Right renal pelvis (tissue), 4 donors: ENCODE measurements around the gene RBM26. TPM values are rescaled to one million over a fixed set of nuclear protein-coding genes. Genes with fewer than 3 reads are reported as not detected.
"Not testable (repeated sequence)": the region's sequence is repeated elsewhere in the genome, so short reads cannot be mapped to it uniquely, and the experiment has no call there.

Experiments
- DNase-seq, 4 donors: peaks; one replicate each; pipeline ENCODE4 v3.0.0-alpha.2; 2013; ENCODE audit warnings: low read depth in 4 of 4, low spot score in 3 of 4, missing footprints in 1 of 4
- polyA plus RNA-seq, 4 donors: library from polyadenylated mRNA; unstranded; fragments of 120-200 nt; gene quantifications; one replicate each; pipeline ENCODE4 v1.2.1, GENCODE V29; 2013; ENCODE audit not compliant: insufficient read length in 4 of 4

Gene RBM26
- polyA plus RNA-seq, 4 donors: 65.7 to 94.3 (median 83.1) TPM

DNA sequence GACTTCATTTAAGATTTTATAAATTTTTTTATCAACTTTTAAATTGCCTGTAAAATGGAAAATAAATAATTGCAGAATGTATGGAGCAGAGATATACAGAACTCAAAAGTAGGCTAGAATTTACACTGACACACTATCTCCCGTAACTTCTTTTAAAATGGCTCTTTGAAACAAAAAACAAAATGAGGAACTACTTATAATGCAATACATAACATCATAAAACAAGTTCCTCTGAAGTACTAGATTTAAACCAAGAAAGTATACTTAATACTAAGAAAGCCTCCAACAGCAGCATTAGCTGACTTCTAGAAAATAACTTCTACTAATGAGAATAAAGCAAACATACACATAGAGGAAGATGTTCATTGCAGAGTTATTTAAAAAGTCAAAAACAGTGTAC lies 17.0 kb downstream of the RBM26 start:
- no peak for DNase-seq

DNA sequence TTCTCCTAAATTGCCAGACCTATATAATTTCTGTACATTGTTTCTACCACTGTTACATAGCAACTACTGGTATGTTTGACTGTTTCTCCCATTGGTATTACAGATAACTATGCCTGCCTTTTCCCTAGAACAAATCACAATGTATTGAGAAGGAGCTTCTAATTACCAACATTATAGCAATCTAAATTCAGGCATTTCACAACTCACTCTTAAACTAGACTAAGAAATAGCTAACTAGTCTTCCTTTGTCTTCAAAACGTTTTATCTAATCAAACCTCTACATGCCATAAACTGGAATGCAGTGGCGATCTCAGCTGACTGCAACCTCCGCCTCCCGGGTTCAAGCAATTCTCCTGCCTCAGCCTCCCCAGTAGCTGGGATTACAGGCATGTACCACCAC lies 18.2 kb downstream of the RBM26 start:
- no peak for DNase-seq

DNA sequence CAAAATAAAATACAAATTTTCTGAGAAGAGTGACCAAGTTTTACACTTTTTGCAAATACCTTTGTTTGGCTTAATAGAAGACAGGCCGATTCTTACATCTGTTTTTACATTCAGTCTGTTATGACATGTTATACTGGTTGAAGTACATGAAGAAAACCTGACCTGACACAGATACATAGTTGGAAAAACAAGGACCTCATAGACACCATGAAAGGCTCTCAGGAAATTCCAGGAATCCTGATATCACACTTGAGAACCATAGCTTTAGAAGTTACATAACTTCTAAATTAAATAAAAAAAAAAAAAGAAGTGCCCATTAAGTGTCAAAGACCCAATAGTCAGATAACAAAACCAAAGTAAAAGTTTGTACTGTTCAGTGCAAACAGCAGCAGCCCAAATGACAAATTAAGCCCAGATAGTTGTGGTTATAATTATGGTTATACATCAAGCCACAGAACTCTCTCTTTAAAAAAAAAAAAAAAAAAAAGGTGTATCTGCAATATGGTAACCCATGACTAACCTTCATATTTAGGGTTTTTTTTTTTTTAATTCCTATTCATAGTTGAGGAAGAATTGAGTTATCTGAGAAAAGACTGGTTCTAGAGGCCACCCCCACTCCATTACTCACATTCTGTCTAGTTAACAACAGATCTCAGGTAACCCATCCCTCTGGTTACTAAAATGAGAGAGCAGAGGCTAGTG lies 19.8 kb downstream of the RBM26 start:
- no peak for DNase-seq

DNA sequence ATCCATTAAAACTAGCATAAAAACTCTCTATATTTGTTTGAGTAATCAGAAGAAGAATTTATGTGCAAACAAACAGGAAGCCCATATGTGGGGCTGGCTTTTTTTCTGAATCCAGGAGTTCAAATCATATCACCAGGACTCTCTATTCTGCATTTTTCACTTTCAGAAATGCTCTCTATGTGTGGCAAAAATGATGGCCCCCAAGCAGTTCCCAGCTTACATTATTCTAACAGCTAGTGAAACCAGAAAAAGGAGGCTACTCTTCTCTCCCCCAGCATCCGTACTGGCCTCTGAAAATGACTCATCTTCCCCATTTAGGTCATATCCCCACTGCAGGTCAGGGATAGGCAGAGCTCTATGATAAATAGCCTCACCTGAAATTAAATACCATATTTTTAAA lies 20.4 kb downstream of the RBM26 start:
- no peak for DNase-seq

DNA sequence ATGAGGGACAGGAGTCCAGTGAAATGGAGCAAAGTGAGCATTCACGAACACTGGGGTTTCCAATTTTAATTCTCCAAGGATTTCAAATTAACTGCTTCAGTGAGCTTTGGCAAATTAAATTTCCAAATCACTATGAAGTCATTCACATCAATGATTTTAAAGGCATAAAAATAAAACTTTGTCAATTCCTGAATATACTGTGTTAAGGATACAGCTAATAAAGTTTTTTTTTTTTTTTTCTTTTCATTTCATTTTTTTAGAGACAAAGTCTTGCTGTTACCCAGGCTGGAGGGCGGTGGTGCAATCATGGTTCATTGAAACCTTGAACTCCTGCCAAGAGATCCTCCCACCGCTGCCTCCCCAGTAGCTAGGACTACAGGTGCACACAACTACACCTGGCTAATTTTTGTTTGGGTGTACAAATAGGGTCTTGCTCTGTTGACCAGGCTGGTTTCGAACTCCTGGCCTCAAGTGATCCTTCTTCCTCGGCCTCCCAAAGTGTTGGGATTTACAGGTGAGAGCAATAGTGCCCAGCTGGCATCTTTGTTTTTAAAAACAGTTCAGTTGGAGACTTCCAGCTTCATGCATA lies 21.9 kb downstream of the RBM26 start:
- no peak for DNase-seq

DNA sequence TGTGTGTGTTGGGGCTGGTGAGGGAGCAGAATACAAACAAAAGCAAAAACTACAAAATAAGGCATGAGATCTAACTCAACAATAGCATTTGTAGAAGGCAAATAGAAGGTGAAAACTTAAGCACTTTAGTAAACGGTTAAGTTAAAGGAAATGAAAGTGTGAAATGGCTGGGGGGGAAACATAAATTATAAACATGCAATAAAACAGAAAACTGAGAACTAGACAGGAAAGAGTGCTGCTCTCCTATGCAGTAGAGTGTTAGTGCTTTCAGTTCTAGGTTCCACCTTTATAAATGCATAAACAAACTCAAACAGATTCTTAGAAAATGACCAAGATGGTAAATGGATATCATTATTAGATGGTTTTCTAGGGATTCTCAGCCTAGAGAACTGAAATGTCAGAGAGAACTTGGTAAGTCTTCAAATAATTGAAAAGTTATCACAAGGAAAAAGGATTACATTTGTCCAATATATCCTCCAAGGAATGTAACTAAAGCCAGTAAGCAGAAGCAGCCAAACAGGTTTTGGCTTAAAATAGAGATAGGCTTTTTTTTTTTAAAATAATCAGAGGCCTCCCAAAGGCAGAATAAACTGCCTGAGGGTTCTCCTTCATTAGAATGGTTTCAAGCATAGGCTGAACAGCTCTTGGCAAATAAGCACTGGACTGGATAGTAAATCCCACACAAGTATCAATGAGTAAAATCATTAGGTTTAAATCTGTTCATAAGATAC lies 23.3 kb downstream of the RBM26 start:
- no peak for DNase-seq

DNA sequence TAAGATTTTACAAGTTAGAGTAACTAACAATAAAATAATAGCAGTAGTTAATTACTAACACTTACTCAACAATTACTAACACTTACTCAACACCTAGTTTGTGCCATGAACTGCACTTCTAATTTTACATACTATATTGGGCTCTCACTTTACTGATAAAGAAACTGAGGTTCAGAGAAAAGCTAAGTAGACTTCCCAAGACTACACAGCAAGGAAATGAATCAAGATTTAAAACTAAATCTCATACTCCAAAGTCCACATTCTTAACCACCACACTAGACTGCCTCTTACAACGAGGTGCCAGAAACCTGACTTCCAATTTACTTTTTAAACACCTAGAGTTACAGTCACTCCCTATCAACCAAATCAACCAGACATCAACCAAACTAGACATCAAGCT lies 25.1 kb downstream of the RBM26 start:
- no peak for DNase-seq

DNA sequence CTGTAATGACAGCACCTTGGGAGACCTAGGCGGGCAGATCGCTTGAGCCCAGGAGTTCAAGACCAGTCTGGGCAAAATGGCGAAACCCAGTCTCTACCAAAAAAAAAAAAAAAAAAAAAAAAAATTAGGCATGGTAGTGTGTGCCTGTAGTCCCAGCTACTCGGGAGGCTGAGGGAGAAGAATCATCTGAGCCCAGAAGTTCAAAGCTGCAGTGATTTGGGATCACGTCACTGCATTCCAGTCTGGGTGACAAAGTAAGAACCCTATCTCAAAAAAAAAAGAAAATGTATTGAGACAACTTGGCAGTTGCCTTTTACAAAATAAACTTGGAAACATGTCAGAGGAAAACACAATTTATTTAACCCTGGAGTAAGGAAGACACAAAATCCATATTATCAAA lies 26.8 kb downstream of the RBM26 start:
- DNase-seq: no peak

DNA sequence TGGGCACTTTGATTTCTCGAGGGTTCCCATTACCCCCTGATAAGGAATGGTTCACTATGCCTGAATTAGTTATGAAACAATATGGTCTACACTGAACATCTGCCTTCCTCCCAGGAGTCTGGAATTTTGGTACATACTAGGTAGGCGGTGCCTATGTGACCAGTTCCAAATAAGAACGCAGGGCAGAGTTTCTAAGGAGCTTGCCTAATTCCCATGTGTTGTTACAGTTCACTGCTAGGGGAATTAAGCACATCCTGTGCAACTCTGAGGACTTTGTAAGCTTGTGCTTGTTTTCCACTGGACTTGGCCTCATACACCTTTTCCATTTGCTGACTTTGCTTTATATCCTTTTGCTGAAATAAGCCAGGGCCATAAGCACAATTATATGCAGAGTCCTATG lies 29.2 kb downstream of the RBM26 start:
- no peak for DNase-seq

DNA sequence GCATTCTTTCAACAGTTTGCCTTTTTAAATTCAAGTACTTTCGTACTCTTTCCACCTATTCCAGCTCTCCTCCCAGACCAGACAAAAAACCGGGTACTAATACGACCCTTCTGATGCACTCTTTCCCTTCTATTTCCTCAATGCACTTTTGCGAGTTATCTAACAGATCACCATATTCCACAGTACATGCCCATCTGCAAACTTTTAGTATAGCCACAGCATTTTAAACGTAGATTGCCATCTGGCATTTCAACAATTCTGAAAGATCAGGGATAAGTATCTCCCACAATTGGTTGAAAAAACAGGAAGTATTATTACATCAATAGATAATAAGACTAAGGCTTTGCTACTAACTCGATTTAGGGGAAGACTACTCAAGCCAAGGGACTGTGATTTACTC lies 31.5 kb downstream of the RBM26 start:
- no peak for DNase-seq

DNA sequence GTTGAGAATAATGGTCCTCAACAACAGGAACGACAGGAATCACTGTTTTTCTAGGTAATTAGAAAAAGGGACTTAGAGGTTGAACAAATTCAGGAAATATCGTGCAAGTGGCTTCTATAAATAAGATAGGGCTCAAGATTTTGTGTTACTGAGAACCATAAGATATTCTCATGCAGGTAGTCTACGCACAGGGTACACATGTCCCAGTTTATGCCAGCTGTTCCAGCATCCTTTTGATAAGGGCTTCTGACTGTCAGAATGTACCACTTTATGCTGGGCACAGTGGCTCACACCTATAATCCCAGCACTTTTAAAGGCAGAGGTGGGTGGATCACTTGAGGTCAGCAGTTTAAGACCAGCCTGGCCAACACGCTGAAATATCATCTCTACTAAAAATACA lies 32.1 kb downstream of the RBM26 start:
- no peak for DNase-seq

DNA sequence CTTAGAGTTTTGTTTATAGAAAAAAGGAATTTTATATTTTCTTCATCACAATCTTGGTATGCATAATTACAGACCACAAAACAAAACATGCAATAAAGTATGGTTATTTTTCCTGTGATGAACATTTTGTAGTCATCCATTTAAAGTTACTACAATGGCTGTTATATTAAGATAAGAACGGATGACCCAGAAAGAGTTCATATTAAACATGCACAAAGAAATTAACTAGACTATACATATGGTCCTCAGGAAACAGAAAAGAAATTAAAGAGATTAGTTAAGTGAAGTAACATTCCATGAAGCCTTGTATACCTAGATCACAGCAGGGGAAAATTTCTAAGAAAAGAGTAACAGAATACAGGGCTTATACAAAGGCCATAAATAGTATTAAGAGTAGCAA lies 36.8 kb downstream of the RBM26 start:
- DNase-seq: no peak

DNA sequence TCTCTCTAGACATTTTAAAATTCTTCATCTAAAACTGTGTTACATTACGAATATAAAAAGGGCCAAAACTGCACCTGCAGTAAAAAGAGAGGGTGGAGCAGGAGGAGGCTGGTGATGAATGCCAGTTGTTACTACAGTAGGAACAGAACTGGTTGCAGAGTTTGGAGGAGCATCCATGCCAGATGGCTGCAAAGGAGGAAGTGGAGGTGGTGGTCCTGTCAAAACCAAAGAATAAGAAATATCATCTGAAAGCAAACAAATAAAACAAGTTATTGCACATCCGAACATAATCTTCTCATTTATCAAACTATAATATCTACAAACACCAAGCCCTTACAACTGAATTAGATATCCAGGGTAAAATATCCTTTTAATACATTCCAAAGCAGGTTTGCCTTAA lies 40.1 kb downstream of the RBM26 start:
- no peak for DNase-seq

DNA sequence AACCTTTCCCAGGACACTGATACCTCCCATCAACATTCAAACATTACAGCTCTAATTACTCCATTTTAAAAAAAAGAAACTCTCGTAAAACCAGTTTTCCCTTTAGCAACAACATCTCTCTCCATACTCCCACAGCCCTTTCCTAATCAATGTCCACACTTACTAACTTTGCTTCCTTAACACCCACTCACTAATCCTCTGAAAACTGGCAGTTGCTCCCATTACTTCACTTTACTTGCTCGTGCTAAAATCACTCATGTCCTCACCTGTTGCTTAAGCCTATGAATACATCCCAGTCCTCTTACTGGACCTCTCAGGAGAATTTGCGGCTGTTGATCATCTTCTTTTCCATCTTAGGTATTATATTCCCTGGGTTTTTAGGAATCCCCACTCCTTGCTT lies 44.8 kb downstream of the RBM26 start:
- DNase-seq: no peak

DNA sequence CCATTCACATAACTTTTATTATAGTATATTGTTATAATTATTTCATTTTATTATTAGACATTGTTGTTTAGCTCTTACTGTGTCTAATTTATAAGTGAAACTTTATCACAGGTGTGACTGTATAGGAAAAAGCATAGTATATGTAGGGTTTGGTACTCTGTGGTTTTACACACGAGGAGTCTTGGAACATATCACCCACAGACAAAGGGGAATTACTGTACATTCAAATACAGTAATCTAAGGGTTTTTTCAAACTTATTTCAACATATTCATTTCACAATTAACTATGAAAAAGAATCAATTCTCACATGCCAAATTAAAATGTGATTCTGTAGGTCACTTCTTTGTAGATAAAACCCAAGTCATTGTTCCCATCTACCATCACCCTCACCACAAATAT lies 46.0 kb downstream of the RBM26 start:
- DNase-seq: no peak

DNA sequence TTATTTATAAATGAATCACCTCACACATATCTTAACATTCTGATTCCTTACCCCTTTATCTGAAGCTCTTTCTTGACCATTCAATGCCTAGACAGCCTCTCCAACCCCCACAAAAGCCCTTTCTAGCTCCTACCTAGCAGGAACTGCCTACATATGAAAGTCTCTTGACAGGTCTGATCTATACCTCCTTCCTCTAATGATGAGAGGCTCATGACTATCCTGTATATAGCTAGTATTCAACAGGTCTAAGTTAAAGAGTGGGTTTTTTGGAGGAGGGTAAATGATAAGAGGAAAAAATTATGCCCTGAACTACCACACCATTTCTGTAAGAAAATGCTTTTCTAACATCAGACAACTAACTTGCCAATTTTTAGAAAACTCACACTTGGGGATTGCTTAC lies 47.0 kb downstream of the RBM26 start:
- no peak for DNase-seq

DNA sequence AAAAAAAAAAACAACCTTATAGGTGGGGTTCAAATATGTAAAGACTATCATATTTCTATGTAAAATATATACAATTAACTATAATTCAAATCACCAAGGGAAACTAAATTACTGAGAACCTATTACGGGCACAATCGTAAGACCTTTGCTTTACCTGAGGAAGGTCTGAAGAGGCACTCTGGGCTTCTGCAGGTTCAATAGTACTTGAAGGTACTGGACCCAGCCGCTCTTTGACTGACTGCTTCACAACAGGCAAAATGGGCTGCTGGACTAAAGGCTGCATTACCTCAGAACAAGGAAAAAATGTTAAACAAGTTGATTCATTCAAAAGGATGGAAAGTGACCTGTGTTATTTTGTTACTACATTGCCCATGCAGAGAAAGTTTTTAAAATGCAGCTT lies 51.8 kb downstream of the RBM26 start:
- no peak for DNase-seq

DNA sequence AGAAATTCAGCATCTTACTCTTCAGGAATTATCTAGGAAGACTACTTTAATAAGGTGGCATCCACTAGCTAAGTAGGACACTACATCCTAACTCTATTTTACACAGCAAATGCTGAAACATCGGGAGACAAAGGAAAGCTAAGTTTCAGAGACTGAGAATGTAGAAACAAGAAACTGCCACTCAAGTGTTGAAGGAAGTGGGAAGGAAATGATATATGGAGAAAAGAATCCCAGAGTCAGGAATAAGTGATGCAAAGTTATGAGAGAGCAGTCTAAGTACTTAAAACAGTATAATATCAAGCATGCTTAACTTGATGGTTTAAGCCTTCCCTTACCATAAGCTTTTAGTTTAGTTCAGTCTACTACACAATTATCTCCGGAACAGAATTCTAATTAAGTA lies 52.4 kb downstream of the RBM26 start:
- DNase-seq: no peak

DNA sequence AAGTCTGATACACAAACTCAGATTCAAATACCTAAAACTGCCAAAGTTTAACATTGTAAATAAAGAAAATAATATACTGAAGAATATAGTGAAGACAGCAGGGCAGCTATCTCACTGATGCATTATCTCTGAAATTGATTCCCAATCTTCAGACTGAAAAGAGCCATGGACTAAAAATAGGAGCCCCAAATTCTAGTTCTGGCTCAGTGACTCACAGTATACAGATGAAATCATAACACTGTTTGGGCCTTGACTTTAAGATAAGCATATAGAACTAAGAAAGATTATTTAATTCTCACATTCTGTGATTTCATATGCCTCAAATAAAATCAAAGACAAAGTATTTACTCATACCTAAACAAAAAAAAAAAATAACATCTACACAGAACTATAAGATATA lies 53.9 kb downstream of the RBM26 start:
- DNase-seq: no peak

DNA sequence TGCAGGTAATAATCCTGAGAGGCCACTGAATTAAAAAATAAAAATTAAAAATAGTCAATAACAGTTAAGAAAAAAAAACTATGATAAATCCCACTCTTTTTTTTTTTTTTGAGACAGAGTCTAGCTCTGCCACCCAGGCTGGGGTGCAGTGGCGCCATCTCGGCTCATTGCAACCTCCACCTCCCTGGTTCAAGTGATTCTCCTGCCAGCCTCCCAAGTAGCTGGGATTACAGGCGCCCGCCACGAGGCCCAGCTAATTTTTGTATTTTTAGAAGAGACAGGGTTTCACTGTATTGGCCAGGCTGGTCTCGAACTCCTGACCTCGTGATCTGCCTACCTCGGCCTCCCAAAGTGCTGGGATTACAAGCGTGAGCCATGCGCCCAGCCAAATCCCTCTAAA lies 56.4 kb downstream of the RBM26 start:
- DNase-seq: not testable (repeated sequence)

DNA sequence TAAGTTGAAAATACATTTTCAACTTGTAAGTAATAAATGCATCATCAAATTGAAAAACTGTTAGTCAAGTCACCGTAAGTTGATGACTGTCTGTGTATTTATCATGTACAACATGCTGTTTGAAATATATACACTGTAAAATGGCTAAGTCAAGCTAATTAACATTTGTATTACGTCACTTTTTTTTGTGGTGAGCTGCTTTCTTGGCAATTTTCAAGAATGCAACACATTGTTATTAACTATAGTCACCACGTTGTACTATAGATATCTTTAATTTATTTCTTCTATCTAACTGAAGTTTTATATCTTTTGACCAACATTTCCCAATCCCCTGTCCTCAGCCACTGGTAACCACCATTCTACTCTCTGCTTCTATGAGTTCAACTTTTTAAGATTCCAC lies 57.0 kb downstream of the RBM26 start:
- DNase-seq: no peak

DNA sequence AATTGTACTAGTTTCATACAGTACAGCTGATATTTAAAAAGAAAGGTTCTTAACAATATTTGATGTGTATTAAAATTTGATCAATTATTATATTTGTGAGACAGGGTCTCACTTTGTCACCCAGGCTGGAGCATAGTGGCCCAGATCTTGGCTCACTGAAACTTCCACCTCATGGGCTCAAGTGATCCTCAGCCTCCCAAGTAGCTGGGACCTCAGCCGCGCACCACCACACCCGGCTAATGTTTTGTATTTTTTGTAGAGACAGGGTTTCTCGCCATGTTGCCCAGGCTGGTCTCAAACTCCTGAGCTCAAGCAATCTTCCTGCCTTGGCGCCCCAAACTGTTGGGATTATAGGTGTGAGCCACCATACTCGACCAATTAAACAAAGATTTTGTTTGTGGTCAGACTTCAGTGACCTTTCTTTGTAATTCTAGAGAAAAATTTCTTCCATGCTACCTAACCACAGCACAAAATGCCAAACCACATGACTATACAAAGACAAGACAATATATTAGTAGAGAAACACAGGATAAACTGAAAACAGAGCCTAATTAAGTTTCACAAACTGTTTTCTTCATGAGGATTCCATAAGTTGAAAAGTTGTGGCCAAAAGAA lies 59.6 kb downstream of the RBM26 start:
- no peak for DNase-seq
